GM21786 (cell line): ENCODE data around the gene EP400.
"Not testable (repeated sequence)": the region's sequence is repeated elsewhere in the genome, so short reads cannot be mapped to it uniquely, and the experiment has no call there.

Experiments
- ATAC-seq: cut with Tn5 transposase; IDR thresholded peaks from one replicate; pipeline ENCODE4 v1.9.1; 2021; ENCODE audit not compliant: unreplicated experiment

EP400 gene

DNA sequence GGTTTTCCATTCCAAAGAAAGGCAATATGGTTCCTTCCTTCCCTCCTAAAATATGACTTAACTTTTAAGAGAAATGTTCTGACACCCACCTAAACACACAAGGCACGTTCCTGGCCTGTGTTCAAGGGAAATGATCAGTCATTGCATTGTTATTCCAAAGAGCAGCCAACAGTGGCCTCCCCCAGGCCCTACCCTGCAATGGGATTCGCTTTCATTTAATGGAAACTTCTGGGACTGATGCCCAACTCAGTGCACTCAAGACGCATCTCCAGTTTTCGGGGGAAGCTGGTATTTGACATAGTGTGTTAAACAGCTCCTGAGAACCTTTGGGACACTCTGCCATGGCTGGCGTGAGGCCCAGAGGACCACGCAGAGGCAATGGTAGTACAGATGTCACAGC lies 128.4 kb downstream of the EP400 start:
- no peak for ATAC-seq

GRCh38 chr12:132079200-132079599 lies 129.5 kb downstream of the EP400 start:
- ATAC-seq: no peak

- no peak for ATAC-seq
Observed at GRCh38 chr12:132079695-132080094, 130.0 kb downstream of the EP400 start.

DNA sequence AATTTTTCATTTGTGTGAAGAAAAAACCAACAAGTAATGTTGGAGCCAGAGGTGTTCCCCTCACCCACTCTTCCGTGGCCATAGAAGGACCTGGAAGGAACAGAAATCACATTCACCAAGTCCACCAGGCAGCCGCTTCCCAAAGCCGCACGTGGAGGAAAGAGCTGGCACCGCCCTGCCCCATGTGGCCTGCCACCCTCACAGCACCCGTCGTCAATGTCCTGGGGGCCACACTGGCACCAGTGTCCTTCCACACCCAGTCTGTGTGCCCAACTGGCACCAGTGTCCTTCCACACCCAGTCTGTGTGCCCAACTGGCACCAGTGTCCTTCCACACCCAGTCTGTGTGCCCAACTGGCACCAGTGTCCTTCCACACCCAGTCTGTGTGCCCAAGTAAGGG lies 130.8 kb downstream of the EP400 start:
- ATAC-seq: not testable (repeated sequence)

GRCh38 chr12:132081423-132081822 lies 131.7 kb downstream of the EP400 start:
- no peak for ATAC-seq

- no peak for ATAC-seq
Observed at GRCh38 chr12:132083614-132083940, 133.8 kb downstream of the EP400 start.

- ATAC-seq: peak; percentile 81
Observed at GRCh38 chr12:132083941-132084620, 134.3 kb downstream of the EP400 start.

- peak; percentile 42 for ATAC-seq
Observed at GRCh38 chr12:132084621-132085290, 135.0 kb downstream of the EP400 start.

DNA sequence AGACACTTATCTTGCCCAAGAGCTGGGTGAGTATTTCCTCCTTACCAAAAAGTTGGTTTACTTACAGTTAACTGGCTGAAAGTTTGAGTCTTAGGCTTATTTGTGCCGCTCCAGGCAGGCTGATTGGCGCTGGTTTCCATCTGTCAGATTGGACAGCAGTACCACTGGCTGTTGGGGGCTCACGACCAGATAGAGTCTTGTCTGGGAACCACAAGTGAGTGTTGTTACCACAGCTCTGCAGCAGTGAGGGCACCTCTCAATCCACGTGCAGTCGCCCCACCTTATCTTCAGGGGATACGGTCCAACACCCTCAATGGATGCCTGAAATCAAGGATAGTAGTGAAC lies 135.5 kb downstream of the EP400 start:
- ATAC-seq: peak; percentile 6

DNA sequence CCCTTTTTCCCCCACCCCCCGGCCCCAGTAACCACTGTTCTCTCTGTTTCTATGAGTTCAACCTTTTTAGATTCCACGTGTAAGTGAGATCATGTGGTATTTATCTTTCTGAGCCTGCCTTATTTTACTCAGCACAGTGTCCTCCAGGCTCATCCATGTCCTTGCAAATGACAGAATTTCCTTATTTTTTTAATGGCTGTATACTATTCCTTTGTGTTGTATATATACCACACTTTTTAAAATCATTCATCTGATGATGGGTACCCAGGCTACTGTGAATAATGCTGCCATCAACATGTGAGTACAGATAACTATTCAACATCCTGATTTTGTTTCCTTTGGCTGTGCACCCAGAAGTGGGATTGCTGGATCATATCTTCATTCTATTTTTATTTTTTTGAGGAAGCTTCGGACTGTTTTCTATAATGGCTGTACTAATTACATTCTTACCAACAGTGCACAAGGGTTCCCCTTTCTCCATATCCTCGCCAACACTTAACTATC lies 139.7 kb downstream of the EP400 start:
- ATAC-seq: no peak

DNA sequence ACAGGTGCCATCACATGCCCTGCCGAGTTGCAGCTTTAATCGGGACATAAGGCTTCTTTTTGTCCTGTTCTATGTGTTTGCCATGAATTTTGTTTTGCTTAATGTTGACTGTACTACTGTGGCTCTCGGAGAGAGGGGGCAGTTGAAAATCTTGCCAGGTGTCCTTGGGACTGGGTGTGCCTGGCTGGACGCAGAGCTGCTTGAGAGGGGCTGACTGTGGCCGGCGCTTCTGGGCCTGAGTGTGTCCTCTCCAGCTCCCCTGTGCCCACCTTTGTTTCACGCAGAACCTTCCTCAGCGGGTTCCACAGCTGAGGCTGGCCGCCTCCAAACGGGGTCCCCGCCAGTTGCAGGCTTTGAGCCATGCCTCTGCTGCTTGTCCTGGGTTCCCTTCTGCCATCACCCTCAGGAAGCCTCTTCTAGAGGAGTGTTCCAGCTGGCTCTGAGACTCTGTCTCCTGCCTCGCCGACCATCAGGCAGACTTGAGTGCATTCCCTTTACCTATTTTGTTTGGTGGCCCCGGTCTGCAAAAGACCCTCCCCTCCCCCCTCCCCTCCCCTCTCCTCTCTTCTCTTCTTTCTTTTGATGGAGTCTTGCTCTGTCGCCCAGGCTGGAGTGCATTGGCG lies 144.6 kb downstream of the EP400 start:
- no peak for ATAC-seq

DNA sequence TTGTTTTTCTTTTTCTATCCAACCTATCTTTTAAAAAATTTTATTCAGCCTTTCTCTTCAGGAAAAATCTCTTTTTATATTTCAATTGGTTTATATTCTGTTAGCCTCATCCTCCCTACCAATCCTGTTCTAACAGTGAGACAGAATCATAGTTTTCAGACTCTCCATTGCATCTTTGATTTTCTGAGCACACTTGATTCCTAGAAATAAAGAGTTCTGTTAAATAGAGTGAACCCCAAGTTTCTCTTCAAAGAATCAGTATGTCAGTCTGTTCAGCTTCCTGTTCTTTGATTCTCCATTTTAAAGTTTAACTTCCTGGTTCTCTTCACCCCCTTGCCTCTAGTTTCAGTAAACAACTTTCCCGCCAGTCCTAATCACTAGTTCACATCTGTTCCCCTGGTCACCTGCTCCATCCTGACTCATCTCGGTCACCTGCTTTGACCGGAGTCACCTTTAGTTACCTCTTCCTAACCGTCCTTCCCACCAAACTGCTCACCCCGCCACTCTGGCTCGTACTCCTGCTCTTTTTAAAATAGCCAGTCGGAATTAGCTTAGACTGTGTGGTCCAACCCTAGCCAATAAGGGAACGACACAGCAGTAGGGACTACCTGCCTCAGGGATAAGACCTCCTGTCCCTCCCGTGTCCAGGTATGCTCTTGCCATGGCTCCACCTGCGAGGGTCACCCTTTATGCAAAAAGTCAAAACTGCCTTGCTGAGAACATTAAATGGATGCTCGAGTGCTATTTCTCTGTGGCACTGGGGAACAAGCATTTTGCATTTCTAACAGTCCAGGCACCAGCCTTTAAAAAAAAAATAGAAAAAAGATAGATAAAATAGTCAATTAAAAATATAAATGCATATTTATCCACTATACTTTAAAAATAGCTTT lies 146.0 kb downstream of the EP400 start:
- no peak for ATAC-seq

DNA sequence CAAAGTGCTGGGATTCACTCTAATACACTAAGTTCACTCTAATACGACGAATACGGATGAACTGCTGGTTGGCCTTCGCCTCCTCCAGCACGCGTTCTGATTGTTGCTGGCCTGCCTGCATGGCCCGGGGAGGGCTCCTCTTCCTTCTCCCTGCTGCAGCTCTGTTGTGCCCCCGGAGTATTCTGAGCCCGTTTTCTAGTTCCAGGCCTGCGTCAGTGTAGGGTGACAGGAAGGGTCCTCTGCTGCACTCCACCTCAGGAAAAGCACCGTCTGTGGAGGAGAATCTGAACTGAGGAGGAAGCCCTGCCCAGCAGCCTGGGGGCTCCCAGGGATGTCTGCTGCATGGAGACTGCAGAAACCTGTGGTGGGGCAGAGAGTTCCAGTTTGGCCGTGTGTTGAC lies 150.0 kb downstream of the EP400 start:
- ATAC-seq: no peak

DNA sequence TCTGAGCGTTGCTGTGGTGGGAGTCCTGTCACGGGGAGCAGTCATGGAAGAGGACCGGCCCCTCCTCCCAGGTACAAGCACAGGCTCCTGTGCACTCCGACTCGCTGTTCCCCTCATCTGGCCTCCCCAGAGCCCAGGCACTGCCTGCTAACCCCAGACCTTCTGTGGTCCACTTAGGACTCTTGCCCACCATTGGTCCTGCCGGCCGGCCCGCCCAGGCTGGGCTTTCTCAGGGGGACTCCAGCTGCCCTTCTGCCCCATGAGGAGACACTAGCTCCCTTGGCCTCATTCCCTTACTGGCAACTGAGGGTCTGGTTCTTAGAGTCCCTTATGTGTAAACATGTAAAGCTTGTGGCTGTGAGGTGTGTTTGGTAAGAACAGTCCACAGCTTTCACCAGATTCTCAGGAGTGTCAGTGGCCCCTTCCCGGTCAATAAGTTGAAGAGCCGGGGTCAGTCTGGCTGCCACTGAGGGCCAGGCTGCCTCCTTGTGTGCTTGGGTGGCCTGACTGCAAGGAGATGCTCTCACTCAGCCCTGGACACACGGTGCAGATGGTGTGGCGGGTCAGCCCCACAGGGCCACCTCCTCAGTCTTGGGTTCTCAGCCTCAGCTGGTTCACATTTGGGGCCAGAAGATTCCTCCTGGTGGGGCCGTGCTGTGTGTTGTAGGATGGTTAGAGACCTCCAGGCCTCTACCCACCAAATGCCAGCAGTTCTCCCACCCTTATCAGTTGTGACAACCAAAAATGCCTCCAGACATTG lies 150.7 kb downstream of the EP400 start:
- ATAC-seq: no peak

DNA sequence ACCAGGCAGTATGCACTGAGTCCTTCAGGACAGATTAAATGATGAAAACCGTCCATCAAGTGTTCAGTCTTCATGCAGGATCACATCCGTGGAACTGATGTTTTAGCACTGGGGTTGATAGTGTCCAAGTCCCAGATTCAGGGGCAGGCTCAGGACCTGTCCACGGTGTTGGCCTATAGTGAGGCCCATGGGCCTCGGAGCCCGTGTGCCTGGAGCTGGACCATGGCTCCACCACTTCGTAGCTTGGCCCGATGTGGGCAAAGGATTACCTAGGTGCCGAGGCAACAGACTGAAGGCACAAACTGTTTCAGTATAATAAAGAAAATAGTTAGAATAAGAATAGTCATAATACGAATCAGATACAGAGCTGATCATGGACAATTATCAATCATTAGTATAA lies 152.6 kb downstream of the EP400 start:
- ATAC-seq: no peak

DNA sequence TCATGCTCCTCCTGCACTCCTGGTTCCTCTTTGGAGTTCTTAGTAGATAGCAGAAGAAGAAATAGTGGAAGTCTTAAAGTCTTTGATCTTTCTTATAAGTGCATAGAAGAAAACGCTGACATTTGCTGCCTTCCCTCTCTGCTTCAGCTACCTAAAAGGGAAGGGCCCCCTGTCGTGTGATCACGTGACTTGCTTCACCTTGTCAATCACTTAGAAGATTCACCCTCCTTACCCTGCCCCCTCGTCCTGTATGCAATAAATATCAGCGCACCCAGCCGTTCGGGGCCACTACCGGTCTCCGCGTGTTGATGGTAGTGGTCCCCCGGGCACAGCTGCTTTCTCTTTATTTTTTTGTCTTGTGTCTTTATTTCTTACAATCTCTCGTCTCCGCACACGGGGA lies 153.3 kb downstream of the EP400 start:
- not testable (repeated sequence) for ATAC-seq

DNA sequence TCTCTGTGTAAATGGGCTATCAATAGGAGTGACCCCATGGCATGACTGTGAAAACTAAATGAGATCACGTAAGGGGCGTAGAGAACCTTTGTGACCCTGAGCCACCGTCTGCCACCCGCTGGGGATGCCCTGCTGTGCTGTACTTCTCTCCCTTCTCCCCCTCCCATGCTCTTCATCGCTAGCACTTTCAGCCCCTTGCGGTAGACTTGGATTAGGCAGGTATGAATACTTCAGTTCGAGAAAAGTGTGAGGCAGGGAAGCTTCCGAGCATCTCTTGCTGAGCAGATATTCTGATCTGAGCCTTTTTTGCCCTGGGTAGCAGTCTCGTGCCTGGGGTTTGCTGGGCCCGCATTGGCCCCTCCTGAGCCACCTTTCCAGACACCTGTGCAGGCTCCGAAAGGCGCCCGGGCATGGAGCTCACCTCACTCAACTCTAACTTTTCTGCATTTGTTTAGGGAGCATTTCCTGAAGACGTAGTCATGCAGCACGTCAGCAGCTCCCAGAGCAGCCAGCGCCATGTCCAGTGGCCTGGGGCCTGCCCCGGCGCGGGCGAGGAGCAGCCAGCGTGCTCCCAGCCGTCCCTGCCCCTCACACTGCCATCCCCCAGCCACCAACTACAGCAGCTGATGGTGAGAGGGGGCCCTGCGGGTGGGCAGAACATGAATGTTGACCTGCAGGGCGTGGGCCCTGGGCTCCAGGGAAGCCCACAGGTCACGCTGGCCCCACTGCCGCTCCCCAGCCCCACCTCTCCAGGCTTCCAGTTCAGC lies 154.0 kb downstream of the EP400 start:
- ATAC-seq: no peak

- no peak for ATAC-seq
Observed at GRCh38 chr12:132105467-132105866, 155.7 kb downstream of the EP400 start.

GRCh38 chr12:132106921-132107320 lies 157.2 kb downstream of the EP400 start:
- no peak for ATAC-seq
